ENCODE data around the gene TTC38.

Gene TTC38

DNA sequence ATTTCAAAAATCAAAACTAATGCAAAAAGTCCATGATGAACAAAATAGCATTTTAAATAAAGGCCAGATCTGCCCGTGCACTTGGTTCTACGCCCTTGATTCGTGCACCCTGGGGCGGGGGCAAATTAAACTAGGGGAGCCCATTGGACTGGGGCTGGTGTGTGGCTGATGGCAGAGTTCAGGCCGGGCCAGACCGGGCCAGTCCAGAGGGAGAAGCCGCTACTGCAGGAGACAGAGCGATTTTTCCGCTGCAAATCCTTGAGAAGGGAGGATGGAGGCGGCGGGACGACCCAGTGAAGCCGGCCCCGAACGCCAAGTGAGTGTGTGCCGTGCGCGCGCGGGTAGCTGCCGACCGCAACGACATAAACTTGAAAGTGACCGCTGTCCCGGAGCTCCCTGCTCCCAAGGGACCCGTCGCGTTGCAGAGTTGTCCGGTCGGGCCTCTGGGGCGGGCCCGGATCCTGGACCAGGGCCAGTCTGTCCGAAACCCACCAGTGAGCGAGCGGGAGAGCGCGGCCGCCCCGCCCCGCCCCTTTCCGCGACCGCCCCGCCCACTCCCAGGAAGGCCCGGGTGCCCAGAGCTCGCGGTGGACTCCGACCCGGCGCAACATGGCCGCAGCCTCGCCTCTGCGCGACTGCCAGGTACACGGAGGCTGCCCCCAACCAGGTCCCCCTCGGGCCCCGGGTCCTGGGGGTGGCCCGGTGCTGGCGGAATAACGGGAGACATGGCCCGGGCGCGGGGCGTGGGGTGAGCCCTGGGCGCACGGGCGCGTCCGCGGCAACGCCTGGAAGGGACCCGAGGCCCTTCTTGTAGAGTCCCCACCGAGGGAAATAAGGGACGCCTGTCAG lies at the start of gene TTC38:
TTC38 (plus strand) TSS at position 578 of the 849 bp plus-strand sequence; CDS start at position 610, 32 bp downstream.
- DNase-seq: no peak

DNA sequence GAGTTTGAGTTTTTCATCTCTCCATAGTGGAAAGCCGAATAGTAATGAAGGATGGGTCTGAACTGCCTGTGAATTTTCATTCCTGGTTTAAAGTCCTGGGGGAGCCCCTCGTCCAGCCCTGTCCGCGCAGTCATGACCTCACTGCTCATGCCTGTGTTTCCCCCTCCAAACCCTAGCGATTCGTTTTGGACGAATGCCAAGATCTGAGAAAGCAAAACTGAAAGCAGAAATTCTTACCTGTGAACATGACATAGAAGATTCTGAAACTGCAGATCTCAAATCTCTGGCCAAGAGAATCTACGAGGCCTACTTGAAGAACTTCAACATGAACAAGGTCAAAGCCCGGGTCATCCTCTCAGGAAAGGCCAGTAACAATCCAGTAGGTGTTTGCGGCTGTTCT lies 48.2 kb upstream of the TTC38 start:
- DNase-seq: no peak

DNA sequence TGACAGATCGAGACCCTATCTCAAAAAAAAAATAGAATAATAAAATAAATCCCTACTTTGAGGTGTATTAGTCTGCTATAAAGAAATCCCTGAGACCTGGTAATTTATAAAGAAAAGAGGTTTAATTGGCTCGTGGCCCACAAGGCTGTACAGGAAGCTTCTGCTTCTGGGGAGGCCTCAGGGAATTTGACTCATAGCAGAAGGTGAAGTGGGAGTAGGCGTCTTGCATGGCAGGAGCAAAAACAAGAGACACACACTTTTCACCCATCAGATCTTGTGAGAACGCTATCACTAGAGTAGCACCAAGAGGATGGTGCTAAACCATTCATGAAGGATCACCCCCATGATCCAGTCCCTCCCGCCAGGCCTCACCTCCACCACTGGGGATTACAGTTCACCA lies 46.9 kb upstream of the TTC38 start:
- no peak for DNase-seq

DNA sequence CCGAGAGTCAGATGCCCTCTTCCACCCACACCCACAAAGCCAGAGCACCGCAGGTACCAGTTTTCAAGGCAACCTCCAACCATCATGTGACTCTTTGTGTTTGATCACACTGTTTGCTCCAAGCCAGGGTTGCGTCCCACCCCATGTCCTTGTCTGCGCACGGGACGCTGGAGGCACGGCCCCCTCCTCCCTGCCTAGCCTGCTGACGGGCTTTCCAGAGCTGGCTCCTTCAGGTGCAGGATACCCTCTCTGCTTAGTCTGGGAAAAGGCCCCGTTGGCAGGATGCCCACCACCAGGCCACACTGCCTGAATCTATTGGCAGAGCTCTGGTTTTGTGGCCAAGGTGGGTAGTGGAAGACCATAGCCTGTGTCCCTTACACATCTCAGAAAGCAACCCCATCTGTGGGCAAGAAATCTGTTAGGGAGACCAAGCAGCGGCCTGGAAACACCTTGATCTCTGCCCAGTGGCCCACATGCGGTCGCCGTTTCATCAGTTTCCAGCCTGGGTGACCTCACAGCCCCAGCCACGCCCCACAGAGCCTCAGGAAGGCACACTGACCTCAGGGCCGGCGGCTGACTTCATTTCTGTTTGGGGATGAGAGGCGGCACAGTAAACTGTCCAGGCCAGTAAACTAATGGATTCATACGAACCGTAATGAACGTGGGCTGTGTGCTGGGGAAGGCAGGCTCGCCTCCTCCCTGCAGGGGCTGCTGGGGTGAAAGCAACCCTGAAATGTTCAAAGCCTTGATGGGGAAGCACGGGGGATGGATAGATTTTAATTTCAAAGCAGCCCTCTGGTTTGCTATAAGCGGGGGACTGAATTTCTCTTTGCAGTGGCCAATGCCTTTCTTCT lies 43.5 kb upstream of the TTC38 start:
- DNase-seq: no peak

DNA sequence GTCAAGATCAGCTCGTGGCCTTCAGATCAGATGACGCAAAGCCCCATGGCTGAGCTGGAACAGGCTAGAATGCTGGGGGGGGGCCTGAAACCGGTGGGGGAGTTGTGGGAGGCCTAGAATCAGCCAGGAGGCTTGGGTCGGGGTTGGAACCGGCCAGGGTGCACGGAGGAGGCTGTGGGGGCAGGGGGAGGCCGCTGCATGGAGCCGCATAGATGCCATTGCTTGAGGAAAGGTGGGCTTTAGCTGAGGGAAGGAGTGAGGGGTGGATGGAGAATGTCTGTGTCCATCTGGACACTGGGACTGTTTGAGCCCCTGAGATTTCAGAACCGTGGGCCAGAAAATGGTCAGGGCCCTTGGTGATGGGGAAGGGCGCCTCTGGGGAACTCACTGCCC lies 42.9 kb upstream of the TTC38 start:
- DNase-seq: no peak

DNA sequence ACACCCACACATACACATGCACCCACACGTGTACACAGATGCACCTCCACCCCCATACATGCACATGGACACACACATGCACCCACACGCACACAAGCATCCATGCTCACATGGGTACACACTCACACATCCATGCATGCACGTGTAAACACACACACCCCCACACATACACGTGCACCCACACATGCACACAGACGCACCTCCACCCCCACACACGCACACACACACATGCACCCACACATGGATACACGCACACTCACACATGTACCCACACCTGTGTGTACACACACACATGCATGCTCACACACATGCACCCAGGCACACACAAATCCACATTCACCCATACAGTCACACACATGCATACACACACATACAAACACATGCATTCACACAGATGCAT lies 42.2 kb upstream of the TTC38 start:
- no peak for DNase-seq

DNA sequence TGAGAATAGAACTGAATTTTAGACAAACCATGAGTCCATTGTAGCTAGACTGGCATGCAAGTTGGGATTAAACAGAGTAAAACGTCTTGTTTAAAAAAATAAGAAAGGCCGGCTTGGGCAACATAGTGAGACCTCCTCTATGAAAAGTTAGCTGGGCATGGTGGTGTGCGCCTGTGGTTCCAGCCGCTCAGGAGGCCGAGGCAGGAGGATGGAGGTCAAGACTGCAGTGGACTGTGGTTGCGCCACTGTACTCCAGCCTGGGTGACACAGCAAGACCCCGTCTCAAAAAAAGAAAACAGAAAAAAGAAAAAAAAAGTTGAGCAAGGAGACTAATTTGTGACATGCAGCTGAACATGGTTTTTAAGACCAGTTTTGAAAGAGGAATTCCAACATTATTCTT lies 41.2 kb upstream of the TTC38 start:
- DNase-seq: no peak

DNA sequence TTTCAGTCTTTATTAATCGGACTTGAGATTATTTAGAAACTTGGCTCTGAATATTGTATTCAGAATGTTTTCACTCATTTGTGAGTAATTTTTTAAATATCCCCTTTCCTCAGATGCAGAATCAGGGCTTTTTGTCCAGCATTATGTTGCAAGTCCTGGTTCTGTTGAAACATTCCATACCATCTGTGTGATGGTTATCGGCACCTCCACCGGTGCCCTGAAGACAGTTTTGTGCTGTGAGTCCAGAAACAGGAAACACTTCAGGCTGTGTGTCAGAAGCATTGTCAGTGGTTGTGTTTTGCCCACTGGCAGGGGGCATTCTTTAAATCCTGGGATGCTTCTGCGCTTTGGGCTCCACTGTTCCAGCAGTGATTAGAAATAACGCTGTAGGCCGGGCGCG lies 38.1 kb upstream of the TTC38 start:
- no peak for DNase-seq

DNA sequence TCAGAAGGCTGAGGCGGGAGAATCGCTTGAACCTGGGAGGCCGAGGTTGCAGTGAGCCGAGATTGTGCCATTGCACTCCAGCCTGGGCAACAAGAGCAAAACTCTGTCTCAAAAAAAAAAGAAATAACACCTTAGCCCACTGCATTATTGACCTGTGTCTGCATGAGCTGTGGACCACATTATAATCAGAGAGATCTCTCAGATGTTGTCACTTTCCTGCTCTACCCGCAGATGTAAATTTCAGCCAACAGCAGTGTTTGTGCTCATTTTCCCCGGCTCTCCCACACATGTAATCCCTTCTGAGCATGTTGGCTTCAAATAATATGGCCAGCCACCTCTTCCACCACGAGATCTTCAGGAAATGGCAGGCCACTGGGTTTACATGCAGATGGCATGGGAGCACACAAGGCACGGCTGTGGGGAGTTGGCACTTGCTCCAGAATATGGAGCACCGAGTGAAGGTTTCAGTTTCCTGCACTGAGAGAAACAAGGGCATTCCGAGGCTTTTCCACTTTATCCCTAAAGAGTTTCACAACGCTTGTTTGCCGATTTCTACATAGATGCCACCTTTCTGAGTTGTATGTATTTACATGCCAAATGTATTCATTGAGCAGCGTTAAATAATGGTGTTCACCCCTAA lies 37.4 kb upstream of the TTC38 start:
- no peak for DNase-seq

DNA sequence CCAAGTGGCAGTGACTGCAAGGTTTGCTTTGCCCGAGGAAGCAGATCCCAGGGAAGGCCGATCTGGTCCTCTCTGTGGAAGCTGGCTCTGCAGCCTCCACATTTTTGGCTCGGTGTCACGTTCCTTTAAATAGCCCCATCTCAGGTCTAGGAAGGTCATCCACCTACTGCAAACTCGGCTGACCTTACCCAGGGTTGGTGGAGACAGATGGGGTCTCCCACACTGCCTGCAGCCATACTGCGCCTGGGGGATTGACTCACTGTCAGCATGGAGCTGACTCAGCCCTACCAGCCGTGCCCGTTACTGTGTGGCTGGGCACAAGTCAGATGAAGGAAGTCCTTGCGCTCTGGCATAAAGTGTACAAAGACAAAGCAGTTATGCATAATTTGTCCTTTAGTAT lies 34.6 kb upstream of the TTC38 start:
- DNase-seq: no peak

DNA sequence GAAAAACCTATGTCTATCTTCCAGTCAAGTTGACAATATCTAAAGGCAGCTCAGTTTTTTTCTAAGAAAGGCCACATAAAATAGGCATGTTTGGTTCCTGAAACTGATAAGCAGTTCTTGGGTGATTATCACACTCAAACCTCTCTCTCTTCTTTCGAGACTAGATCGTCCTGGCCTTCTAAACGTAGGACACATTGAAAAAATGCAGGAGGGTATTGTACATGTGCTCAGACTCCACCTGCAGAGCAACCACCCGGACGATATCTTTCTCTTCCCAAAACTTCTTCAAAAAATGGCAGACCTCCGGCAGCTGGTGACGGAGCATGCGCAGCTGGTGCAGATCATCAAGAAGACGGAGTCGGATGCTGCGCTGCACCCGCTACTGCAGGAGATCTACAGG lies 32.8 kb upstream of the TTC38 start:
- no peak for DNase-seq

DNA sequence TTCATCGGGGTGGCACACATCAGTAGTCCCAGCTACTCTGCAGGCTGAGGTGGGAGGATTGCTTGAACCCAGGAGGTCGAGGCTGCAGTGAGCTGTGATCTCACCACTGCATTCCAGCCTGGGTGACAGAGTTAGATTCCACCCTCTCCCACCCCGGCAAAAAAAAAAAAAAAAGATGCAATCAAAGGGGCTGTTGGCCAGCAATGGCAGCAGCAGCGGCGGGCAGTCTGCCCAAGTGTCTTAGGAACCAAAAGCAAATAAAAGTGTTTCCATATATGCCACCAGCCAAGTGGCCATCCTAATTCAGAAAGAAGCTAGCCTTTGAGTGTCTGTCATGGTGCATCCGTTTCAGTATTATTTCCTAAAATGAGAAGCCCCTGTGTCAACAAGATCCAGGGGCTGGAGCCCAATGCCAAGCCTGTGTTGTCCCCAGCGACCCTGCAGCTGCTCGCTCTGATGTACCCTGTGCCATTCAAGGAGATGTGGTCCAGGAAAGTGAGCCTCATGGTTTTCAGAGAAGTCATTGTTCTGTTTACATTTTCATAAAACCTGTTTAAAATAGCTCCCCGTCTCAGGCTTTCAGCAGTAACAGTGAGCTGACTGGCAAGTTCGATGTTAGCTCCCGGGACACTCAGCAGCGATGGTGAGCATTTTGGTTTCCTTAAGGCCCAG lies 30.2 kb upstream of the TTC38 start:
- no peak for DNase-seq

DNA sequence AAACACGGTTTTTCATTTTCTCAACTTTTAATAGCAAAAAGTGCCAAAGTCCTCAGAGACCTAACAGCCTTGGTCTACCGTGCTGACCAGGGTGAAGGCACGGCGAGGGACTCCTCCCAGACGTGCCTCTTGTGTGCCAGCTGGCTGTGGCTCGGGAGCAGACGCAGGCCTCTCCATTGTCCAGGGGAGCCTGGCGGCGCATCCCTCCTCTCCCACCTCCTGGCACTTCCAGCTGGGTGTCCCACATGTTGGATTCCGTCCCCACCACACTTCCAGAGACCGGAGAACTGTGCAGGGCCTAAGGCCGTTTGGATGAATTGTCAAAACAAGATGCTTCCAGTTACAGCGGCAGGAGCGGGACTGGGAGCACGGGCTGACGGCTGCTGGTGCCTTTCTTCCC lies 29.3 kb upstream of the TTC38 start:
- DNase-seq: no peak

DNA sequence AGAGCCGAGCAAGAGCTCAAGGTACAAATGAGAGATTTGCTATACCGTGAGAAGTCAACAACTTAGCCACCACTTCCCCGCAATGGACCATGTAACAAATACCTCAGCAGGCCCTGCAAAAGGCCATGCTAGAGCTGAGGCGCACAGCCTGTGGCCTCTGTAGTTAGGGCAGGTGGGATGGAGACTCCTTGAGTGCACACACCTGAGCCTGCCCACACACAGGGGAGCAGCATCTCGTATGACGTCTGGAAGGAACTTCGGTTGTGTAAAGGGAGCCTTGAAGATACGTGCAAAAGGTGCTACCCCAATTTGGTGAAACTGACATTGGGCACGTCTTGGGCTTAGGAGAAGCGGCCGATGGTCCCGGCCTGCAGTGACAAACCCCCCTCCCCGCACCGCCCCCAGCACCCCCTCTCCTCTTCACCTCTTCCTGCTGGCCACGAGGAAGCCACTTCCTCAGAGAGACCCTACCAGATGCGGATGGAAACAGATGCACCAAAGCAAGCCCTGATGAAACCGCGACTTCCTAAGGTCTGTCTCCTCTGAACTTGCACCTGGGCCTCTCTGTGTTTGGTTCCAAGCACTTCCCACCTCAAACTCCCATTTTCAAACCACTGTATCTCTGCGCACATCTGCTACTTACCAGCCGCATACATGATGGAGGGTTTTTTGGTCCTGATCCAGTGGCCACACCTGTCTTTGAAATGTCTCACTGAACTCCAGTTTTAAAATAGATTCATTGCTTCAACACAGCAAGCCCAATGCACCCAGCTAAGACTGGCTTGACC lies 28.4 kb upstream of the TTC38 start:
- DNase-seq: no peak

DNA sequence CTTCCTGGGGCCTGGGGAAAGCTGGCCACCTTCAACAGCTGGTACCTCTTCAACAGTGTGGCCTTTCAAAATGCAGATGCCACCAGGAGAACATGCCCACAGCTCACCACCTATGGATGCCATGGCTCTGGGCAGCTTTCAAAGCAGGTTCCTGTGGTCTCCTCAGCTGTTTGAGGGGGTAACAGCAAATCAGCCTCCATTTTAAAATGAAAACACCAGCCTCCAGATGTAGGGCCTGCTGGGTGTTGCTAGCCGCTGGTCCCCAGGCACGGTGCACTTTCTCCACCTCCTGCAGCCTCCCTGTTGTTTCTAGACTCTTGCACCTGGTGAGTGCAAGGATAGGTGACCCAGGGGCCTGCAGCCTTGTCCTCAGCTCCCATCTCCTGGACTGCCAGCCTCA lies 27.7 kb upstream of the TTC38 start:
- DNase-seq: no peak

DNA sequence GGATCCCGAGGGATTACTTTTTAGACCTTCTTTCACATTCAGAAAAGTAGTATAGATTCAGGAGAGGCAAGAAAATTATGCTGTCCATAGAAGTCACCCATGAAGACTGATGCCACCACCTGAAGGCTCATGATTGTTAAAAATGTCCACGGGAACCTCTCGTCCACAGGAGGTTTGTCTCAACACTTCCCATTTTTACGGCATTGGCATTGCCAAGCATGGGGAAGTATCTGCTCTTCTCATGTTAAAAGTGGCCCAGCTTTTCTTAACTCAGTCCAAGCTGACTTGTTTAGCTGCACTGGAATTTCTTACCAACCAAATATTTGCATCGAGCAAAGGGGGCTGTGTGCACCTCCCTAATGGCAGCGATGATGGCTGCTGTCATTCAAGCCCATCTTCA lies 27.3 kb upstream of the TTC38 start:
- no peak for DNase-seq

DNA sequence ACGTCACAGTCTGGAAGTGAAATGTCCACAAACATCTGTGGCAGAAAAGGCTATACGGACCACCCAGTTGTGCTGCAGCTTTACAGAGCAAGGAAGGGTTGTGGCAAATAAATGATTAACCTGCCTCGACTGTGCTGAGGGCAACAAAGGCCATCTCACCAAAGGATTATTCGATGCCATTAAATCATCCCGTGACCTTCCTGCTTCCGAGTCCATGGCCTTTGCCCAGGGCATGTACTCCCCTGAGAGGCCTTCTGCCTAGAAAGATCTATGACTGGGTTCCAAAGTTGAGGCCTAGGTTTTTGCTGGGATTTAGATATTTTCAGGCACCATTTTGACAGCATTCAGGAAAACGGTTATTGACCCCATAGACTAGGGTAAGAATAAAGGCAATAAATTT lies 26.9 kb upstream of the TTC38 start:
- no peak for DNase-seq

DNA sequence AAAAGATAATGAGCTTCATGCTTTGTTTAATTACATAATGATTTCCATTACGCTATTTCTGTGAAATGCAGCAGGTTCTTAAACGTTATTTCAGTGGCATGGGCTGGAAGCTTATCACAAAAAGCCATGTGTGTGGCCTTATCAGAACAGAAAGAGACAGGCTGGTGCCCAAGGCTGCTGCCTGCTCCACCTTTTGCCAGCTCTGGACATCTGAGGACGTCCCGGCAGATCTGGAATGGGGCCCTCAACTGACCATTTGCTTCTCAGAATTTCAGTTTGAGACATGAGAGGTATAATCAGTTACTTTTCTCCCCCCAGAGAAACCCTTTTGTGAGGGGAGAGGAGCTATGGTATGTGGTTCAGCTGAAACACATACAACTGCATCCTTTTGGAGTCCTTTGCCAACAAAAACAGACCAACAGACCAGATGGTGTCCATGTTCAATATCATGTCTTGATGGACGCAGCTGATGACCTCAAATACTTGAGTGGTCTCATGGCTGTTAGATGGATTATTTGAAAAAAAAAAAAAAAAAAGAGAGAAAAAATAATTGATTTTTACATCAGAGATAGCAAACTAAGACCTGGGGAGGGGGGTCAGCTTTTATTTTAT lies 26.3 kb upstream of the TTC38 start:
- no peak for DNase-seq

DNA sequence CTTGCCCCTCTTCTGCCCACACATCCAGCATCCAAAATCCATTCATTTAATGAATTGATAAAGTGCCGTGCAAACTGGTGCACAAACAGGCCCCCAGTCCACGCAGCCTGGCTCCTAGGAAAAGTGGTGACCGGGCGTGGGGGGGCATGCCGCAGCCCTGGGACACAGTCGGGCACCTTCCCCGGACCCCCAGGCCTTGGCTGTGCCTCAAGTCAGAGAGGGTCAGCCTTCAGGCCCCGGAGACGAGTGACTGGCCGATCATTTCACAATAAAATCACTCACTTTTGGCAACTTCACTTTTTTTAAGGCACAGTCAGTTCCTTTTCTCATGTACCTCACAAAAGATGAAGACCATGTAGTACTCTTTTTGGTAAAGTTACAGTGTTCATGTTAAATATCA lies 25.7 kb upstream of the TTC38 start:
- no peak for DNase-seq

DNA sequence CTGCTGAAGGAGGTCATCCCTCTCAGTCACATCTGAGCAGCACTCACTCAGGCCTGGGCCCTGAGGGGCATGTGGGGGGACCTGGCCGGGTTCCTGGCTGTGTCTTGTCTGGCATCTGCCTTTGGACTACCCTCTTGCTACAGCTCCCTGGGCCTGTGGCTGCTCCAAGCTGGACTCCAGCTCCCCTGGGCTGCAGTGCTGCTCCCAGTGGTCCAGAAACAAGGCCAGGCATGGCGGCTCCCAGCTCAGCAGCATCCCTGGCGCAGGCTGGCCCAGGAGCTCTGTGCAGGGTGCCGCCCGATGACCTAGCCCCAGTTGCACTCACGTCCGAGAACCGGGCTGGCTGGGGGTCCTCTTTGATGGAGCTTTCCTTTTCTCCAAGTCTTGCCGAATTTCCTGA lies 23.0 kb upstream of the TTC38 start:
- no peak for DNase-seq

DNA sequence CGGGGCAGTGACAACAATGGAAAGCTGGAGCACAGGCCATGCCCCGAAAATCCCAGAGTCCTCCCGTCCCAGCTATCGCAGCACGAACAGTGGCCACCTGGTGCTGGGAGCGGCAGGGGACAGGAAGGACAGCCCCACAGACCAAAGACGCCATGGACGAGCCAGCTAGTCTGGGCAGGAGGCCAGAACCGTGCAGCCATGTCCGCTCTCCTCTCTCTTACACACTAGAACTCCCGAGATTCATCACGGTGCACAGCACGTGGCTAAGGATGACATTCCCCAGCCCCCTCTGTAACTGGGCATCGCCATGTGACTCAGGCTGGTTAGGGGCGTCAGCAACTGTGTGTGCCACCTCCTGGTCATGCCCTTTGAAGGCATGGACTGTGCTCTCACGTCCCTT lies 22.3 kb upstream of the TTC38 start:
- DNase-seq: no peak

DNA sequence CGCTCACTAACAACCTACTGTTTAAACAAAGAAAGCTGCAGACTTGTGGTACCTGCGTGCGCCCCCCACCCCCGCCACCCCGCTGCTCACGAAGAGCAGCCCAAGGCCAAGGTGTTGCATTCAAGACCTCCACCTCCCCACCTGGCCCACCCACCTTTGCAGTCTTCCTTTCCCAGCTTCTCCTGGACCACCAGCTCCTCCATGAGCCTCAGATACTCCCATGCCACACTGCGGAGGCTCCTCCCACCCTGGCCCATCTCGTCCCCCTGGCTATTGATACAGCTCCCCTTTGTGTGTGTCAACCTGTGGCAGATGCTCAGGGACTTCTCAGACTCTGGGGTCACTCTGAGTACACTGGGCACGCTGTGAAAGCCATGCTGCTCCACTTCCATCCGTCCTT lies 21.6 kb upstream of the TTC38 start:
- DNase-seq: no peak

All from NCI-H510A (cell line).